Colon (tissue), 2 donors: Measurements from ENCODE around the gene MAG.

ENCODE experiments used
- FAIRE-seq: peaks from 2 replicates; lab custom pipeline; 2012; peaks lifted over from hg19 to GRCh38; lab: Jason Lieb, UNC
- donor health status: control.
- donor health status: control.

Gene MAG

GRCh38 chr19:35363001-35363590, 71.1 kb downstream of the MAG start:
- FAIRE-seq = no peak
